ES-I3 (cell line): Measurements from ENCODE around the gene MED17.

ENCODE experiments used
- H3K36me3 ChIP-seq: 2 replicates; pipeline ENCODE4 v1.6.1; 2013; ENCODE audit warnings: mild to moderate bottlenecking, low read length, control low read depth, moderate library complexity; ENCODE audit not compliant: insufficient read depth
- H3K4me1 ChIP-seq: 2 replicates; pipeline ENCODE4 v1.6.1; 2013; ENCODE audit warnings: mild to moderate bottlenecking, control low read depth, low read length; ENCODE audit not compliant: insufficient read depth
- H3K9ac ChIP-seq: 2 replicates; pipeline ENCODE4 v1.6.1; 2013; ENCODE audit warnings: low read depth, mild to moderate bottlenecking, low read length, moderate library complexity
- H3K9me3 ChIP-seq: 2 replicates; pipeline ENCODE4 v1.6.1; 2013; ENCODE audit warnings: mild to moderate bottlenecking, low read length, moderate library complexity; ENCODE audit not compliant: control insufficient read depth, insufficient read depth

Gene MED17

GRCh38 chr11:93841446-93841845, 57.4 kb downstream of the MED17 start:
- Histone ChIP-seq H3K9ac (no peak overlapping the region), H3K36me3 (no peaks in the 10 kb centered on the region; the same call in 1 of the 2 replicates)

GRCh38 chr11:93842034-93842433, 58.0 kb downstream of the MED17 start:
- 0 out of 2 replicates have a peak, but pooled peaks cover 5% of the 10 kb centered on the region for H3K4me1 ChIP-seq
- no peak overlapping the region for H3K9ac ChIP-seq
- H3K9me3 ChIP-seq: no peaks in the 10 kb centered on the region
- no peaks in the 10 kb centered on the region; the same call in 1 of the 2 replicates for H3K36me3 ChIP-seq

More at GRCh38 chr11:93841446-93841845, 57.4 kb downstream of the MED17 start:
- Histone ChIP-seq H3K4me1 (0 out of 2 replicates have a peak, but pooled peaks cover 5% of the 10 kb centered on the region), H3K9me3 (no peaks in the 10 kb centered on the region)

- Histone ChIP-seq H3K4me1 (0 out of 2 replicates have a peak, but pooled peaks cover 5% of the 10 kb centered on the region), H3K9ac (no peak overlapping the region), H3K36me3 (no peaks in the 10 kb centered on the region; the same call in 1 of the 2 replicates), H3K9me3 (no peaks in the 10 kb centered on the region)
These were observed 58.4 kb downstream of the MED17 start for GRCh38 chr11:93842461-93842860.

GRCh38 chr11:93843906-93844305, 59.8 kb downstream of the MED17 start:
- H3K9me3 ChIP-seq: no peaks in the 10 kb centered on the region
- 0 out of 2 replicates have a peak, but pooled peaks cover 5% of the 10 kb centered on the region for H3K4me1 ChIP-seq
- H3K36me3 ChIP-seq: no peaks in the 10 kb centered on the region; the same call in 1 of the 2 replicates
- H3K9ac ChIP-seq: no peak overlapping the region

- H3K4me1 ChIP-seq: 0 out of 2 replicates have a peak, but pooled peaks cover 5% of the 10 kb centered on the region
- no peaks in the 10 kb centered on the region for H3K9me3 ChIP-seq
- no peak overlapping the region for H3K9ac ChIP-seq
- H3K36me3 ChIP-seq: no peaks in the 10 kb centered on the region; the same call in 1 of the 2 replicates
These were observed 60.5 kb downstream of the MED17 start for GRCh38 chr11:93844568-93844967.

GRCh38 chr11:93845181-93846092, 61.4 kb downstream of the MED17 start:
- H3K36me3 ChIP-seq: no peaks in the 10 kb centered on the region; the same call in 1 of the 2 replicates
- H3K9me3 ChIP-seq: no peaks in the 10 kb centered on the region
- no peak overlapping the region for H3K9ac ChIP-seq
- 0 out of 2 replicates have a peak, but pooled peaks cover 5% of the 10 kb centered on the region for H3K4me1 ChIP-seq

GRCh38 chr11:93846411-93846810, 62.3 kb downstream of the MED17 start:
- H3K9ac ChIP-seq: no peak overlapping the region
- no peaks in the 10 kb centered on the region; the same call in 1 of the 2 replicates for H3K36me3 ChIP-seq
- no peaks in the 10 kb centered on the region for H3K9me3 ChIP-seq
- H3K4me1 ChIP-seq: 0 out of 2 replicates have a peak, but pooled peaks cover 5% of the 10 kb centered on the region

GRCh38 chr11:93849201-93849600, 65.1 kb downstream of the MED17 start:
- Histone ChIP-seq H3K9ac (no peak overlapping the region), H3K9me3 (no peaks in the 10 kb centered on the region), H3K4me1 (0 out of 2 replicates have a peak, but pooled peaks cover 3% of the 10 kb centered on the region), H3K36me3 (no peaks in the 10 kb centered on the region; the same call in 1 of the 2 replicates)

GRCh38 chr11:93849751-93850593, 65.9 kb downstream of the MED17 start:
- no peaks in the 10 kb centered on the region for H3K4me1 ChIP-seq
- peak overlapping the region; percentile 42; the same call in 1 of the 2 replicates for H3K9ac ChIP-seq
- no peaks in the 10 kb centered on the region for H3K9me3 ChIP-seq
- no peaks in the 10 kb centered on the region for H3K36me3 ChIP-seq

- Histone ChIP-seq H3K36me3 (no peaks in the 10 kb centered on the region), H3K4me1 (no peaks in the 10 kb centered on the region), H3K9ac (peak within 1 kb of the TSS; percentile 42; the same call in 1 of the 2 replicates), H3K9me3 (no peaks in the 10 kb centered on the region)
These were observed 66.5 kb downstream of the MED17 start, which contains the start of gene VSTM5 for GRCh38 chr11:93850594-93851018. TSS of gene VSTM5 (minus strand) at chr11:93850618. CDS start at chr11:93850502, 116 bp downstream.

- Histone ChIP-seq H3K4me1 (no peaks in the 10 kb centered on the region), H3K9ac (no peak overlapping the region), H3K9me3 (no peaks in the 10 kb centered on the region), H3K36me3 (no peaks in the 10 kb centered on the region)
These were observed 68.2 kb downstream of the MED17 start for GRCh38 chr11:93852242-93852641.

- H3K9ac ChIP-seq: no peak overlapping the region
- H3K9me3 ChIP-seq: no peaks in the 10 kb centered on the region
- no peaks in the 10 kb centered on the region for H3K36me3 ChIP-seq
- H3K4me1 ChIP-seq: no peaks in the 10 kb centered on the region; the same call in 1 of the 2 replicates
These were observed 73.5 kb downstream of the MED17 start for GRCh38 chr11:93857413-93858120.

- Histone ChIP-seq H3K36me3 (no peaks in the 10 kb centered on the region), H3K4me1 (no peaks in the 10 kb centered on the region; the same call in 1 of the 2 replicates), H3K9ac (no peak overlapping the region), H3K9me3 (no peaks in the 10 kb centered on the region)
These were observed 74.2 kb downstream of the MED17 start for GRCh38 chr11:93858121-93858775.
